HG03439 (cell line): Measurements from ENCODE around the gene GBX2.

Experiments
- ATAC-seq: cut with Tn5 transposase; IDR thresholded peaks from one replicate; pipeline ENCODE4 v1.9.1; 2021; ENCODE audit warnings: mild to moderate bottlenecking, moderate library complexity; ENCODE audit not compliant: unreplicated experiment

Gene GBX2

DNA sequence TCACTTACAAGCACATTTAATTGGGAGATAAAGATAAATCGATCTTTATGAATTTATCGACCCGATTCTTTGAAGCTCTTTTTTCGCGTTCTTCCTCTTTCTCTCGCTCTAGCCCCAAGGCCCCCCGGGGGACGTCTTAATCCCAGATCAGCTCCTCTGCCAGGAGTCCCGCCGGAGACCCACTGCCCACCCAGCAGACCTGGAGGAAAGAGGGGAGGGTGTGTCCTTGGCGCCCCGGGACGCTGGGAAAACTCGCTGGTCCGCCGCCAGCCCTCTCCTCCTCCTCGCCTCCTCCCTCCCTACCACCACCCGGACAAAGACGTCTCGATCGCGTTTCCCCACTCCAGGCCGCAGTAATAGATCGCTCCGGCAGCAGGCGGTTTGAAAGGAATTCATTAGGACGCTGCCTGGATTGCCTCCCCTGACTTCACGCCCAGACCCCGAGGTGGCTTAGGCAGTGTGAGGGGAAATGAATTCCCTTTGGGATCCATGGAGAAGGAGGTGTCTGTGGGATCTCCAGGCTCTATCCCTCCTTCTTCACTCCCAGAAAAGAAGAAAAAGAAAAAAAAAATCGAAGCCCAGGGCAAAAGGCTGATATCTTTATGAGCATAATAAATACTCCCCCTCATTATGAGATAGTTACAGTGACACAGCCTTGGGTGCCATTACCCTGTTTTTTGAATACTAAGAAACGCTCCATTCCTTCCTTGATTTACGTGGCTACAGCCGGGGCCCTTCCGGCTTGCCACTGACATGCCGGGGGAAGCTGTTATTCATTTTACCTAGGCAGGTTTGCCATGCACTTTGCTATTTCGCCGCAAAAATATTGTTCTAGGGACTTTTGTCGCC lies 1.8 kb upstream of the GBX2 start:
- ATAC-seq, result no peak

- ATAC-seq, result no peak
Measured at GRCh38 chr2:236169151-236169721, 1.1 kb upstream of the GBX2 start.

DNA sequence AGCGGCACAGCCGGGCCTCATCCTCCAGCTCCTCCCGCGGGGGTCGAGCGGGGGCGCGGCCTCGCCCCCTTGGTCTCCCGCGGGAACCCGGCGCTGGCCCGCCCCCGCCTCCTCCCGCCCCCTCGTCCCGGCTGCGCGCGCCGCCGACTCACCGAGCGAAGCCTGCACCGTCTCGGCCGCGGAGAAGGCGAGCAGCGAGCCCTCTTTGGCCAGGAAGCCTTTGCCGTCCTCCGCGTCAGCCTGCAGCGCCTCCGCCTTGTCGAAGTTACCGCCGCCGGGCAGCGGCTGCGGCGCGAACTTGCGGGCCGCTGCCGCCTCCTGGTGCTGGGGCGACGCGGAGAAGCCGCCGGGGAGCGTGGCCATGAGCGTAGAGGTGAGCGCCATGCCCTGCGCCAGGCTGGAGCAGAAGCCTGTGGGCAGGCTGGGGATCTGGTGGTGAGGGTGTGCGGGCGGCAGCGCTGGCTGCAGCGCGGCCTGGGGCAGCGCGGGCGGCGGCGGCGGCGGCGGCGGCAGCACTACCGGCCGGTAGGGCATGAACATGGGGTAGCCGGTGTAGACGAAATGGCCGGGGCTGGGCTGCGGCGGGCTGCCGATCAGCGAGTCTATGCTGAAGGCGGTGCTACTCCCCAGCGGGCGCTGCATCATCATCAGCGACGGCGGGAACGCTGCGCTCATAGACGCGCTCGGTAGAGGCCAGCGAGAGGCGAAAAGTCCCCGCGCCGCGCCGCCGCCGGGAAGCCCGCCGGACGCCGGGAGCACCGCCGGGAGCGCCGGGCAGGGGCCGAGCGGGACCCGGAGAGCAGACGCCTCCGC lies 683 bp downstream of the GBX2 start:
- ATAC-seq, result no peak

- ATAC-seq, result no peak
Measured at GRCh38 chr2:236166796-236167296, 1.3 kb downstream of the GBX2 start.

- no peak for ATAC-seq
Measured at GRCh38 chr2:236165842-236166795, 2.1 kb downstream of the GBX2 start.

DNA sequence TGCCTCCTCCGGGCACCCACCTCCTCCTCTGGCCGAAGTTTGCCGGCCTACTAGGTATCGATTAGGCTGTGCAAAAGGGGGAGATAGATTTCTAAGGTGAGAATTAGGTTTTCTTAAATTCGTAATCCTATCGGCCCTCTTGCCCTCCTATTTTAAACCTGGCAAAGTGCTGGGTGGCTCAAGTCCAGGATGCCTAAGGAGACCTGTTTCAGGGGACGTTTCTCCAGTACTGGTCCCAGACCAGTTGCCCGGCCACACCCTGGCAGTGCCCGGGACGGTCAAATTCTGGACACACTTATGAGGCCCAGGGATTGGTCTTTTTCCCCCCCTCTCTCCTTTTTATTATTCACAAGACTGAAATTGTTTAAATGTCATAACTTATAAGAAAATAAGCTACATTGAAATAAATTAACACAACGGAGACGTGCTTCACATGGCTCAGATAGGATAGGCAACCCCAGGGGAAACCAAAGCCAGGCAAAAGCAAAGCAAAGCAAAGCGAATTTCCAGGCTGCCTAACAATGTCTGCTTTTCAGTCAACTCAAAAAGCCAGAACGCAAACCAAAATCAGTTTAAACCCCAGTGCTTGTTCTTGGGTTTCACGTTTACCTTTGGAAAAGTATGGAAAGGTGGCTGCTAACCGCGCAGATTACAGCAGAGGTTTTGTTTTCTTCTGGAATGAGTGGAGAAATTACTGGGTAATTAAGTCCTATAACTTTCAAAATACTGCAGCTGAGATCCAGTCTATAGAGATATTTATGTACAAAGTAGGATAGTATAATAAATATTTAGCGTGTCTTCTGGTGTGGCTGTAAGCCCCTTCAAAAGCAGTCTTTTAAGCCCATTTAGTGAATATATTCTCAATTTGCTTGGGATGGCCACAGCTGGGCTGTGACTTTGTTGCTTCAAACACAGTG lies 3.0 kb downstream of the GBX2 start:
- ATAC-seq, result no peak

DNA sequence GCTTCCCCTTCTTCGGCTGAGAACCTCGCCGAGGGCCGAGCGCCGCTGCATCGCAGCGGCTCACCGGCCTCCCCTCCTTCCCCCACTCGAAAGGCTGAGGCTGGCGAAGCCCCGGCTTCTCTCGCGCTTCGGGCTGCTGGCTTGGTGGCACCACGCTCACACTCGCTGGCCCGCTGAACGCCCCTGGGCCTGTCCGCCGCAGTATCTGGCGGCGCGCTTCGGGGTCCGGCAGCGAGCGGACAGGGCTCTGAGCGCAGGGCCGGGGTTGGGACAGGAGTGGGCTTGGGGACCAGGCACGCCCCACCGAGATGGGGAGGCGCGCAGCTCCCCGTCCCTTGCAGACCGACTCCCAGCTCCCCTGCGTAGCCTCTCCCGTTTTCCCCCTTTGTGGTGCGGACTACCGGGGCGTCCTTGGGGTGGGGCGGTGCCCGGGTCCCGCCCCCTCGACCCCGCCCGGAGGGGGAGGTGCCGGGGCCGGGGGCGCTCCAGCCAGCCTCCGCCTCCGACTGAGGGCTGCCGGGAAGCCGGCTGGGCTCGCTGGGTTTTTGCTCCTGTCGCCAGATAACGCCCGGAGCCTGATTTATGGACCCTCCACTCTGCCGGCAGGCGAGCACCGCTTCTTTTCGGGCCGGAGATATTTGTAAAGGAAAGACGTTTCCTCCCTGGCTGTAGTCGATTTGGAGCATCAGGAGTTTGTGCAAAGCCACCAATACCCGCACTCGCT lies 3.8 kb downstream of the GBX2 start:
- no peak for ATAC-seq

GRCh38 chr2:236163471-236164200 lies 4.5 kb downstream of the GBX2 start:
- no peak for ATAC-seq

- no peak for ATAC-seq
Measured at GRCh38 chr2:236162882-236163470, 5.2 kb downstream of the GBX2 start.

- ATAC-seq, result no peak
Measured at GRCh38 chr2:236162031-236162845, 5.9 kb downstream of the GBX2 start.

GRCh38 chr2:236161531-236161930 lies 6.7 kb downstream of the GBX2 start:
- no peak for ATAC-seq

DNA sequence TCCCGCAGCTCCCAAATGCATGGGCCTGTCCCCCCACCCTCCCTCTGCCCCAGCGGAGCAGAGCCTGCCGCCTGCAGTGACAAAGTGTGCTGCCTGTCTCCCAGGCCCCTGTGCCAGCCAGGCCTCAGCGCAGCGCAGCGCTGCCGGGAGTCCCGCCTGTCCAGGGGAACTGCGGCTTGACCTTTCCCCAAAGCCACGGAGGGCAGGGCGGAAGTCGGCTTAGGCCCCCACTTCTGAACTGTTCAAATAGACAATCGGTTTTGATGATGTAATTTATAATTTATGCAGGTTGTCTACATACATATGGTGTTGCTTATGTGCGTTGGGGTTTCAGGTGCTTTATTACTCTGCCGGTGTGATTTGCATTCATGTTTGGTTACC lies 7.1 kb downstream of the GBX2 start:
- ATAC-seq, result no peak

GRCh38 chr2:236160366-236161081 lies 7.7 kb downstream of the GBX2 start:
- ATAC-seq, result no peak

GRCh38 chr2:236159778-236160170 lies 8.4 kb downstream of the GBX2 start:
- no peak for ATAC-seq

DNA sequence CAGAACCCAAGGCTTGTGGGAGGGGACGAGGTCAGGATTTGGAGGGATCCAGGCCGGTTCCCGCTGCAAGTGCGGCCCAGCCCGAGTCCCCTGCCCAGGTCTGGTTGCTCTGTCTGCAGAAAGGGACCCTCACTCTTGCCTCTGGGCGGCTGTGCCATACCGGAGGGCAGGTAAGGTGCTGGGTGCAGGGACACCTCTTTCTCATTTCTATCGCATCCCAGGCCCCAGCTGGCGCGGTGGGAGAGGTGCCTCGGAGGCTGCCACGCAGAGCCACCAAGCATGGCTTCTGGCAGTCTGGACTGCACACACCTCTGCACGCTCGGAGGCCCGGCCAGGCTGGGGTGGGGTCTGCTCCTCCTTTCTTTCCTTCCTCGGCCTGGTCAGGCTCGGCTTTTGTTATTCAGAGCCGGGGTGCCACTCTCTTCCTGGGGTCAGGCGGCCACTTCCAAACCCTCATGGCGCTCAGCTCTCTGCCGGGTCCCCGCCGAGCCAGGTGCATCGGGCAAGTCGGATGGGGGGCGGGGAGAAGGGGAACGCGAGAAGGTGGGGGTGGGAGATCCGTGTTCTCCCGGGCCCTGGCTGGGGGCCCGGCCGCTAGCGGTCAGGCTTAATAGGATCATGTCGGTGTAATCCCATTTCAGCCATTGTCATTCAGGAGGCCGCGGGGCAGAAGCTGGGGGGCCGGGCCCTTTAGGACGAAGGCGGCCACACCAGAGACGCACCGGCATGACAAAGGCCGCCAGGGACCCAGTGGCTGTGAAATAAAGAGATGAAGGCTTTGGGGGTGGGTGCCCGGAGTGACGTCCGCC lies 9.0 kb downstream of the GBX2 start:
- ATAC-seq, result no peak
